Measurements from ENCODE around the gene NOS3. TPM values are rescaled to one million over a fixed set of nuclear protein-coding genes. Genes with fewer than 3 reads are reported as not detected.

Gene NOS3
- total and polyA plus RNA-seq, 9 of the 15 experiments (the other 6 are each of a cell fraction or from before 2014, with no cell fraction given) = 1.1 to 121 (median 23.6) TPM

DNA sequence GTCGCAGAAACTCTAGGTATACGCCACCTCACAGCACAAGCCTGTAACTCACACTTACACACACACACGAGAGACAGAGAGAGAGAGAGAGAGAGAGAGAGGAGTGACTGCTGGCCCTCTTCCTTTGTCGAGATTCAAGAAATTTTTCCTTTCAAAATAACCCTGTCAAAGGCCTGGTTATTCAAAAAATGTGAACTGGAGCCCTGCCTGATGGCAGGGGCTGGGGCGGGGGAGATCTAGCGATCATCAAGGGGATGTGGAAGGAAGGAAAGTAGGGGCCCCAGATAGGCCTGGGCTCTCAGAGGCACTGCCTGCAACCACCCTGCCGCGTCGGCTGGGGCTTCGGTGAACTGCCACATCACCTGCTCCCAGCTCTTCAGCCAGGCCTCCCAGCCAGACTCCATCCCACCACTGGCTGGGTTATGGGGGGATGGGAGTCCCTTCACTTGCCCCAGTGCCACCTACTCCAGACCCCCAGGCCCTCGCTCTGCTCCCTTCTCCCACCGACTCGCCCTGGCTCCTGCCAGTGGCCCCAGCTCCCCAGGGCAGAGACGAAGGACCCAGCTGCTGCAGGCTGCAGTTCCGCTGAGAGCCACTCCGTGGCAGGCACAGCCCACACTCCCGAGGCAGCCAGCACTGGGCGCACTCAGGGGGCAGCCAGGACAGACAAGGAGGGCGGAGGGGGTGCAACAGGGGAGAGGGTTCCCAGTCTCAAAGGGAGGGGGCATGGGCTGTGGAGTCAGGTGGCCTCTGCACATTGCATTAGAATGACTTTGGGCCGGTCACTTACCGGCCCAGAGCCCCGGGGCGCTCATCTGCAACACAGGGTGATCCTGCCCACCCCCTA is 28.0 kb upstream of the NOS3 start (continued):
- TF ChIP-seq TCF7L2 (IDR thresholded peaks at IDR 0.05; ENCODE audit: low read depth, low read length) = 0 out of 2 replicates have a peak, but pooled peaks have one; percentile 6
- TF ChIP-seq HDGF (IDR thresholded peaks at IDR 0.05) = peak; percentile 98
- peak; percentile 89 for TF ChIP-seq CC2D1A (IDR thresholded peaks at IDR 0.05)
- TF ChIP-seq NFXL1 (CRISPR knock-in tag; IDR thresholded peaks at IDR 0.05) = no peak
- TF ChIP-seq ZNF583 (CRISPR knock-in tag; IDR thresholded peaks at IDR 0.05) = peak; percentile 64; the same call in 1 of the 2 replicates
- peak; percentile 8; the same call in 1 of the 2 replicates for TF ChIP-seq ZC3H8 (IDR thresholded peaks at IDR 0.05)
- peak; percentile 18 for TF ChIP-seq TAF1 (IDR thresholded peaks at IDR 0.05; ENCODE audit: control insufficient read depth, extremely low read depth, insufficient read depth, low read length, severe bottlenecking)
- no peak for TF ChIP-seq FOXP1 (CRISPR knock-in tag; IDR thresholded peaks at IDR 0.05)
- no peak for TF ChIP-seq CBX8 (IDR thresholded peaks at IDR 0.05; ENCODE audit: borderline replicate concordance, extremely low read depth, low read depth, low read length, poor library complexity, severe bottlenecking)
- TF ChIP-seq, protein P1, sequence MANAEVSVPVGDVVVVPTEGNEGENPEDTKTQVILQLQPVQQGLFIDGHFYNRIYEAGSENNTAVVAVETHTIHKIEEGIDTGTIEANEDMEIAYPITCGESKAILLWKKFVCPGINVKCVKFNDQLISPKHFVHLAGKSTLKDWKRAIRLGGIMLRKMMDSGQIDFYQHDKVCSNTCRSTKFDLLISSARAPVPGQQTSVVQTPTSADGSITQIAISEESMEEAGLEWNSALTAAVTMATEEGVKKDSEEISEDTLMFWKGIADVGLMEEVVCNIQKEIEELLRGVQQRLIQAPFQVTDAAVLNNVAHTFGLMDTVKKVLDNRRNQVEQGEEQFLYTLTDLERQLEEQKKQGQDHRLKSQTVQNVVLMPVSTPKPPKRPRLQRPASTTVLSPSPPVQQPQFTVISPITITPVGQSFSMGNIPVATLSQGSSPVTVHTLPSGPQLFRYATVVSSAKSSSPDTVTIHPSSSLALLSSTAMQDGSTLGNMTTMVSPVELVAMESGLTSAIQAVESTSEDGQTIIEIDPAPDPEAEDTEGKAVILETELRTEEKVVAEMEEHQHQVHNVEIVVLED (CRISPR knock-in tag; IDR thresholded peaks at IDR 0.05) = no peak
- TF ChIP-seq SOX6 (IDR thresholded peaks at IDR 0.05) = no peak
- TF ChIP-seq GATAD2A (IDR thresholded peaks at IDR 0.05) = peak; percentile 65; the same call in 1 of the 2 replicates
- TF ChIP-seq, protein P2, sequence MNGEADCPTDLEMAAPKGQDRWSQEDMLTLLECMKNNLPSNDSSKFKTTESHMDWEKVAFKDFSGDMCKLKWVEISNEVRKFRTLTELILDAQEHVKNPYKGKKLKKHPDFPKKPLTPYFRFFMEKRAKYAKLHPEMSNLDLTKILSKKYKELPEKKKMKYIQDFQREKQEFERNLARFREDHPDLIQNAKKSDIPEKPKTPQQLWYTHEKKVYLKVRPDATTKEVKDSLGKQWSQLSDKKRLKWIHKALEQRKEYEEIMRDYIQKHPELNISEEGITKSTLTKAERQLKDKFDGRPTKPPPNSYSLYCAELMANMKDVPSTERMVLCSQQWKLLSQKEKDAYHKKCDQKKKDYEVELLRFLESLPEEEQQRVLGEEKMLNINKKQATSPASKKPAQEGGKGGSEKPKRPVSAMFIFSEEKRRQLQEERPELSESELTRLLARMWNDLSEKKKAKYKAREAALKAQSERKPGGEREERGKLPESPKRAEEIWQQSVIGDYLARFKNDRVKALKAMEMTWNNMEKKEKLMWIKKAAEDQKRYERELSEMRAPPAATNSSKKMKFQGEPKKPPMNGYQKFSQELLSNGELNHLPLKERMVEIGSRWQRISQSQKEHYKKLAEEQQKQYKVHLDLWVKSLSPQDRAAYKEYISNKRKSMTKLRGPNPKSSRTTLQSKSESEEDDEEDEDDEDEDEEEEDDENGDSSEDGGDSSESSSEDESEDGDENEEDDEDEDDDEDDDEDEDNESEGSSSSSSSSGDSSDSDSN (IDR thresholded peaks at IDR 0.05; ENCODE audit: borderline replicate concordance in 1 of 2, low read depth in 2 of 2, low read length in 2 of 2) = peak in 1 of 2 experiments; percentile 56; a peak in 2 of 4 replicates
- no peak for TF ChIP-seq EHMT2 (IDR thresholded peaks at IDR 0.05)
- no peak for TF ChIP-seq RBM15 (IDR thresholded peaks at IDR 0.05; ENCODE audit: insufficient read depth, low read length)
- TF ChIP-seq PYGO2 (tag; IDR thresholded peaks at IDR 0.05) = no peak
- no peak for TF ChIP-seq KLF10 (CRISPR knock-in tag; IDR thresholded peaks at IDR 0.05)
- TF ChIP-seq, protein P3, sequence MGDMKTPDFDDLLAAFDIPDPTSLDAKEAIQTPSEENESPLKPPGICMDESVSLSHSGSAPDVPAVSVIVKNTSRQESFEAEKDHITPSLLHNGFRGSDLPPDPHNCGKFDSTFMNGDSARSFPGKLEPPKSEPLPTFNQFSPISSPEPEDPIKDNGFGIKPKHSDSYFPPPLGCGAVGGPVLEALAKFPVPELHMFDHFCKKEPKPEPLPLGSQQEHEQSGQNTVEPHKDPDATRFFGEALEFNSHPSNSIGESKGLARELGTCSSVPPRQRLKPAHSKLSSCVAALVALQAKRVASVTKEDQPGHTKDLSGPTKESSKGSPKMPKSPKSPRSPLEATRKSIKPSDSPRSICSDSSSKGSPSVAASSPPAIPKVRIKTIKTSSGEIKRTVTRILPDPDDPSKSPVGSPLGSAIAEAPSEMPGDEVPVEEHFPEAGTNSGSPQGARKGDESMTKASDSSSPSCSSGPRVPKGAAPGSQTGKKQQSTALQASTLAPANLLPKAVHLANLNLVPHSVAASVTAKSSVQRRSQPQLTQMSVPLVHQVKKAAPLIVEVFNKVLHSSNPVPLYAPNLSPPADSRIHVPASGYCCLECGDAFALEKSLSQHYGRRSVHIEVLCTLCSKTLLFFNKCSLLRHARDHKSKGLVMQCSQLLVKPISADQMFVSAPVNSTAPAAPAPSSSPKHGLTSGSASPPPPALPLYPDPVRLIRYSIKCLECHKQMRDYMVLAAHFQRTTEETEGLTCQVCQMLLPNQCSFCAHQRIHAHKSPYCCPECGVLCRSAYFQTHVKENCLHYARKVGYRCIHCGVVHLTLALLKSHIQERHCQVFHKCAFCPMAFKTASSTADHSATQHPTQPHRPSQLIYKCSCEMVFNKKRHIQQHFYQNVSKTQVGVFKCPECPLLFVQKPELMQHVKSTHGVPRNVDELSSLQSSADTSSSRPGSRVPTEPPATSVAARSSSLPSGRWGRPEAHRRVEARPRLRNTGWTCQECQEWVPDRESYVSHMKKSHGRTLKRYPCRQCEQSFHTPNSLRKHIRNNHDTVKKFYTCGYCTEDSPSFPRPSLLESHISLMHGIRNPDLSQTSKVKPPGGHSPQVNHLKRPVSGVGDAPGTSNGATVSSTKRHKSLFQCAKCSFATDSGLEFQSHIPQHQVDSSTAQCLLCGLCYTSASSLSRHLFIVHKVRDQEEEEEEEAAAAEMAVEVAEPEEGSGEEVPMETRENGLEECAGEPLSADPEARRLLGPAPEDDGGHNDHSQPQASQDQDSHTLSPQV (IDR thresholded peaks at IDR 0.05) = no peak
- TF ChIP-seq PCBP2 (IDR thresholded peaks at IDR 0.05; ENCODE audit: low read depth, low read length, poor library complexity, severe bottlenecking) = no peak
- TF ChIP-seq GABPA (tag; conservative IDR thresholded peaks at IDR 0.05; ENCODE audit: low read depth) = no peak
- no peak for TF ChIP-seq BCOR (IDR thresholded peaks at IDR 0.05)

Measured in K562 (cell line).